Measurements from ENCODE around the gene CCDC167.

Gene CCDC167

GRCh38 chr6:37480118-37480736 lies 19.5 kb downstream of the CCDC167 start:
- no peak overlapping the region for H3K4me3 ChIP-seq (ENCODE audit: low read length)
- no peak for TF ChIP-seq CTCF (conservative IDR thresholded peaks at IDR 0.05; ENCODE audit: low read depth, low read length)
- DNase-seq (ENCODE audit: low read depth) = no peak

- no peak for DNase-seq (ENCODE audit: low read depth)
- no peak overlapping the region for H3K4me3 ChIP-seq (ENCODE audit: low read length)
- TF ChIP-seq CTCF (conservative IDR thresholded peaks at IDR 0.05; ENCODE audit: low read depth, low read length) = no peak
Observed at GRCh38 chr6:37479266-37479854, 20.3 kb downstream of the CCDC167 start.

GRCh38 chr6:37478827-37479226 lies 20.9 kb downstream of the CCDC167 start:
- H3K4me3 ChIP-seq (ENCODE audit: low read length) = no peak overlapping the region
- no peak for DNase-seq (ENCODE audit: low read depth)
- TF ChIP-seq CTCF (conservative IDR thresholded peaks at IDR 0.05; ENCODE audit: low read depth, low read length) = no peak

- DNase-seq (ENCODE audit: low read depth) = no peak
- no peak overlapping the region for H3K4me3 ChIP-seq (ENCODE audit: low read length)
- TF ChIP-seq CTCF (conservative IDR thresholded peaks at IDR 0.05; ENCODE audit: low read depth, low read length) = no peak
Observed at GRCh38 chr6:37477656-37478435, 21.8 kb downstream of the CCDC167 start.

GRCh38 chr6:37477191-37477590 lies 22.5 kb downstream of the CCDC167 start:
- no peak overlapping the region for H3K4me3 ChIP-seq (ENCODE audit: low read length)
- TF ChIP-seq CTCF (conservative IDR thresholded peaks at IDR 0.05; ENCODE audit: low read depth, low read length) = no peak
- no peak for DNase-seq (ENCODE audit: low read depth)

GRCh38 chr6:37474316-37474715 lies 25.4 kb downstream of the CCDC167 start:
- TF ChIP-seq CTCF (conservative IDR thresholded peaks at IDR 0.05; ENCODE audit: low read depth, low read length) = no peak
- H3K4me3 ChIP-seq (ENCODE audit: low read length) = no peak overlapping the region
- DNase-seq (ENCODE audit: low read depth) = no peak
